ENCODE data around the gene COMMD6. TPM values are rescaled to one million over a fixed set of nuclear protein-coding genes. Genes with fewer than 3 reads are reported as not detected.
A peak's percentile ranks its signal among the peaks of the same experiment; 100 is the strongest.

COMMD6 gene
- total RNA-seq, 1 donor from 2014 or later, result 172 TPM

DNA sequence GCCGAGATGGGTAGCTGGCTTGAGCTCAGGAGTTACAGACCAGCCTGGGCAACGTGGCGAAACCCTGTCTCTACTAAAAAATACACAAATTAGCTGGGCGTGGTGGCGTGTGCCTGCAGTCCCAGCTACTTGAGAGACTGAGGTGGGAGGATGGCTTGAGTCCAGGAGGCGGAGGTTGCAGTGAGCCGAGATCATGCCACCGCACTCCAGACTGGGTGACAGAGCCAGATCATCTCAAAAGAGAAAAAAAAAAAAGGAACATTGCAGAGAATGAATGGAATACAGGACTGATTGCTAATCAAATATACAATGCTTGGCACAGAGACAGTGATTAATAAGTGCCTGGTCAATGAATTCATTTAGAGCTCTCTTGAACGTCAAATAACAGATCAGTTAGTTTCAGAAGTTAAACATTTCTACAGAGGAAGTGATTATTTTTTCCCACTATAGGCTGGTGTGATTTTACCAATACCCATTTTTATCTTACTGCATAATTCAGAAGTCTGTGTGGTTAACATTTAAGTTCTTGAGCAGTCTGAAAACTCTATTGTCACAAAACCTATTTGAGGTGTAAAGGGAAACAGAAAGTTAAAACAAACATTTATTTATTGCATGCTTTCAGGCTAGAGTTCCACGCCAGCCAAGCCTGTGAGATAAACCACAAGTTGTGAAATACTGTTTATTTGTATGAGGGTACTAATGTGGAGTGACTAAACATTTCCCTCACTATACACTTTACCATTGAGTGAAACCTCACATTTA, 48.0 kb downstream of the COMMD6 start:
- no peaks in the 10 kb centered on the region for H3K9me3 Mint-ChIP-seq (ENCODE audit: low read depth)
- H3K27me3 Mint-ChIP-seq, result peaks cover 6% of the 10 kb centered on the region
- DNase-seq (ENCODE audit: low spot score, unreplicated experiment), result no peak
- H3K4me1 Mint-ChIP-seq (ENCODE audit: low read depth), result peaks cover 26% of the 10 kb centered on the region
- H3K27ac Mint-ChIP-seq, result no peak overlapping the region
- H3K4me3 Mint-ChIP-seq (ENCODE audit: low read depth), result no peak overlapping the region
- H3K36me3 Mint-ChIP-seq (ENCODE audit: insufficient read depth), result no peaks in the 10 kb centered on the region
- TF ChIP-seq, protein P1, sequence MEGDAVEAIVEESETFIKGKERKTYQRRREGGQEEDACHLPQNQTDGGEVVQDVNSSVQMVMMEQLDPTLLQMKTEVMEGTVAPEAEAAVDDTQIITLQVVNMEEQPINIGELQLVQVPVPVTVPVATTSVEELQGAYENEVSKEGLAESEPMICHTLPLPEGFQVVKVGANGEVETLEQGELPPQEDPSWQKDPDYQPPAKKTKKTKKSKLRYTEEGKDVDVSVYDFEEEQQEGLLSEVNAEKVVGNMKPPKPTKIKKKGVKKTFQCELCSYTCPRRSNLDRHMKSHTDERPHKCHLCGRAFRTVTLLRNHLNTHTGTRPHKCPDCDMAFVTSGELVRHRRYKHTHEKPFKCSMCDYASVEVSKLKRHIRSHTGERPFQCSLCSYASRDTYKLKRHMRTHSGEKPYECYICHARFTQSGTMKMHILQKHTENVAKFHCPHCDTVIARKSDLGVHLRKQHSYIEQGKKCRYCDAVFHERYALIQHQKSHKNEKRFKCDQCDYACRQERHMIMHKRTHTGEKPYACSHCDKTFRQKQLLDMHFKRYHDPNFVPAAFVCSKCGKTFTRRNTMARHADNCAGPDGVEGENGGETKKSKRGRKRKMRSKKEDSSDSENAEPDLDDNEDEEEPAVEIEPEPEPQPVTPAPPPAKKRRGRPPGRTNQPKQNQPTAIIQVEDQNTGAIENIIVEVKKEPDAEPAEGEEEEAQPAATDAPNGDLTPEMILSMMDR (IDR thresholded peaks at IDR 0.05; ENCODE audit: unreplicated experiment), result no peak

GRCh38 chr13:75486146-75487062, 51.2 kb downstream of the COMMD6 start:
- no peaks in the 10 kb centered on the region for H3K9me3 Mint-ChIP-seq (ENCODE audit: low read depth)
- H3K36me3 Mint-ChIP-seq (ENCODE audit: insufficient read depth), result no peaks in the 10 kb centered on the region
- H3K27me3 Mint-ChIP-seq, result peaks cover 4% of the 10 kb centered on the region
- TF ChIP-seq, protein P1 (IDR thresholded peaks at IDR 0.05; ENCODE audit: unreplicated experiment), result peak; percentile 14
- H3K4me1 Mint-ChIP-seq (ENCODE audit: low read depth), result peaks cover 28% of the 10 kb centered on the region
- no peak for DNase-seq (ENCODE audit: low spot score, unreplicated experiment)
- no peak overlapping the region for H3K4me3 Mint-ChIP-seq (ENCODE audit: low read depth)
- peak overlapping the region; percentile 82 for H3K27ac Mint-ChIP-seq

DNA sequence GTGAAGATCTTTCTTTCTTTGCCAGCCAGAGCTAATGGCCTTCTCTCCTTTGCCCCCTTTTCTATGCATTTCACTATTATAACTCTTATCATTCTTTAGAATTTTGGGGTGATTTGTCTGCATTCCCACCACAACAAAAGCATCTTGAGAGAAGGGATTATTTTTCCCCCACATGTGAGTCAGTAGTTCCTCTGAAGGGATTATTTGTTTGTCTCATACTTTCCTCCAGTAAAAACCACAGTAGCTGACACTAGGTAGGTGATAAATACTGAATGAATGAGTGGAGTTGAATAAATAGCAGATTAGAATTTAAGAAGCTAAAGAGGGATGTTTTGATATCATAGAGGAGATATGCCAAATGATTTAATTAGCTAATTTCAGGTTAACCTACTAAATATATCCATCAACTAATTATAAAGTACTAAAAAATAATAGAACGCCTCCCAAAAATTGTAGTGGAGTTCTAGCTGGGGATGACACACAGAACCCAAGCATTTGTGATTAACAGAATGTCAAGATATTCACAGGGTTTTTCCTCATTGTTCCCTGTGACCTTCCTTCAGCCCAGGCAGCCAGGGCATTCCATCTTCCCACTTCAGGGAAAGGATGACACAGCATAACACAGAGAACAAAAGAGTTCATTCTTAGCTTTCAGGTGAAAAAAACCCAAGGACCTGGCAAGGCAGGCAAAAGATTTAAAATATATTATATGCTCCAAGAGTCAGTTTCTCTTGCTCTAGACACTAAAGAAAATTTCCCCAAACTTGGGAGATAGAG, 52.2 kb downstream of the COMMD6 start:
- TF ChIP-seq, protein P1 (IDR thresholded peaks at IDR 0.05; ENCODE audit: unreplicated experiment), result no peak
- no peaks in the 10 kb centered on the region for H3K9me3 Mint-ChIP-seq (ENCODE audit: low read depth)
- peaks cover 28% of the 10 kb centered on the region for H3K4me1 Mint-ChIP-seq (ENCODE audit: low read depth)
- no peaks in the 10 kb centered on the region for H3K36me3 Mint-ChIP-seq (ENCODE audit: insufficient read depth)
- peaks cover 5% of the 10 kb centered on the region for H3K27me3 Mint-ChIP-seq
- no peak for DNase-seq (ENCODE audit: low spot score, unreplicated experiment)
- peak overlapping the region; percentile 82 for H3K27ac Mint-ChIP-seq
- H3K4me3 Mint-ChIP-seq (ENCODE audit: low read depth), result no peak overlapping the region

- Mint-ChIP-seq H3K9me3 (ENCODE audit: low read depth) (no peaks in the 10 kb centered on the region), H3K4me1 (ENCODE audit: low read depth) (peaks cover 21% of the 10 kb centered on the region), H3K36me3 (ENCODE audit: insufficient read depth) (no peaks in the 10 kb centered on the region), H3K27me3 (peaks cover 21% of the 10 kb centered on the region), H3K4me3 (ENCODE audit: low read depth) (peak overlapping the region; percentile 89), H3K27ac (peak overlapping the region; percentile 91)
- TF ChIP-seq, protein P1 (IDR thresholded peaks at IDR 0.05; ENCODE audit: unreplicated experiment), result no peak
- DNase-seq (ENCODE audit: low spot score, unreplicated experiment), result no peak
These were observed 54.9 kb downstream of the COMMD6 start for GRCh38 chr13:75482820-75483079.

All from progenitor cell of endocrine pancreas (in vitro differentiated cells).